ENCODE data around the gene CLASRP. TPM values are rescaled to one million over a fixed set of nuclear protein-coding genes. Genes with fewer than 3 reads are reported as not detected.

Gene CLASRP
- total RNA-seq, 1 donor from 2014 or later = 83.7 TPM

DNA sequence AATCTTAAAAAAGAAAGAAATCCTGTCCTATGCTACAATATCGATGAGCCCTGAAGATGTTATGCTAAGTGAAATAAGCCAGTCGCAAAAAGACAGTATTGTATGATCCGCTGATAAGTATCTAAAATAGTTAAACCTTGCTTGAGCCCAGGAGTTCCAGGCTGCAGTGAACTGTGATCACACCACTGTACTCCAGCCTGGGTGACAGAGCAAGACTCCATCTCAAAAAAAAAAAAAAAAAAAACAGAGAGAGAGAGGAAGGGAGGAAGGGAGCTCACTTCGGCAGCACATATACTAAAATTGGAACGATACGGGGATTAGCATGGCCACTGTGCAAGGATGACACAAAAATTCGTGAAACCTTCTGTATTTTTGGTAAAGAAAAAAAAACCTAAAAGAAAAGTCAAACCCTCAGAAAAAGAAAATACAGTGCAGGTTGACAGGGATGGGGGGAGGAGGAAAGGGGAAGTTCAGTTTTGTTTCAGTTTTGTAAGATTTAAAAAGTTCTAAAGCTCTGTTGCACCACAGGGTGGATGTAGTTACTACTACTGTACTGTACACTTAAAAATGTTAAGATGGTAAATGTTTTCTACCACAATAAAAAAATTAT is 8.4 kb downstream of the CLASRP start:
- Histone ChIP-seq H3K4me3 (no peak overlapping the region), H3K36me3 (peaks cover 47% of the 10 kb centered on the region), H3K4me1 (peaks cover 8% of the 10 kb centered on the region), H3K27ac (no peak overlapping the region), H3K27me3 (no peaks in the 10 kb centered on the region), H3K9me3 (no peaks in the 10 kb centered on the region)
- DNase-seq = no peak
- ATAC-seq = peak; percentile 59
- intact Hi-C loops (cut with DNase I) = no loop called here
- TF ChIP-seq, protein P1, sequence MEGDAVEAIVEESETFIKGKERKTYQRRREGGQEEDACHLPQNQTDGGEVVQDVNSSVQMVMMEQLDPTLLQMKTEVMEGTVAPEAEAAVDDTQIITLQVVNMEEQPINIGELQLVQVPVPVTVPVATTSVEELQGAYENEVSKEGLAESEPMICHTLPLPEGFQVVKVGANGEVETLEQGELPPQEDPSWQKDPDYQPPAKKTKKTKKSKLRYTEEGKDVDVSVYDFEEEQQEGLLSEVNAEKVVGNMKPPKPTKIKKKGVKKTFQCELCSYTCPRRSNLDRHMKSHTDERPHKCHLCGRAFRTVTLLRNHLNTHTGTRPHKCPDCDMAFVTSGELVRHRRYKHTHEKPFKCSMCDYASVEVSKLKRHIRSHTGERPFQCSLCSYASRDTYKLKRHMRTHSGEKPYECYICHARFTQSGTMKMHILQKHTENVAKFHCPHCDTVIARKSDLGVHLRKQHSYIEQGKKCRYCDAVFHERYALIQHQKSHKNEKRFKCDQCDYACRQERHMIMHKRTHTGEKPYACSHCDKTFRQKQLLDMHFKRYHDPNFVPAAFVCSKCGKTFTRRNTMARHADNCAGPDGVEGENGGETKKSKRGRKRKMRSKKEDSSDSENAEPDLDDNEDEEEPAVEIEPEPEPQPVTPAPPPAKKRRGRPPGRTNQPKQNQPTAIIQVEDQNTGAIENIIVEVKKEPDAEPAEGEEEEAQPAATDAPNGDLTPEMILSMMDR (IDR thresholded peaks at IDR 0.05) = no peak

DNA sequence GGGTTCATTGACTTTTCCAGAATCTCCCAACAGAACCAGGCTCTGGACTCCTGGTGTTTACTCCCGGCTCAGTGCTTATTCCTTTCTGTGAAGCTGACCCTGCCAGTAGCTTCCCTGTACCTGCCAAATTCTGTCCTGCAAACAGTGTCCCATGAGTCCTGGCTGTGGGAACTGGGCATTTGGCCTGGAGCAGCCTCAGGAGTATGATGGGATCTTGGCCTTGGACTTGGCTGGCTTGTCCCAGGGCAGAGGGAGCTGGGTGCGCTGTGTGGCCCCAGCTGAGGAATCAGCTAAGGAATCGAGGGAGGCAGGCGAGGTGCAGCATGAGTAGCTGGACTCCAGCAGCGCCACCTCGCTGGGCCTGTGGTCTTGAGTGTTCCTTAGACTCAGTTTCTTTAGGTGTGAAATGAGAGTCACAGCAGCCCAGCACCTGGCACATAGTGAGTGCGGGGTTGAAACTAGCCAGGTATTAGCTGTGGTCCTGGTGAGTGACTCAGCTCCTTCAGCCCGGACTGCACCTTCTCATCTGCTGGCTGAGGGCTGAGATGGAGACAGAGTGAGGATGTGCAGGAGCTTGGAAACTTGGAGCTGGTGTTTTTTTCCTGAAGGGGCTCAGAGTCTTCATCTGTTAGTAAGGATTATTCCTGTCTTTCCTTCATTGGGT is 10.4 kb downstream of the CLASRP start:
- Histone ChIP-seq H3K4me3 (no peak overlapping the region), H3K27me3 (no peaks in the 10 kb centered on the region), H3K27ac (no peak overlapping the region), H3K9me3 (no peaks in the 10 kb centered on the region), H3K36me3 (peaks cover 51% of the 10 kb centered on the region), H3K4me1 (peaks cover 8% of the 10 kb centered on the region)
- TF ChIP-seq, protein P1 (IDR thresholded peaks at IDR 0.05) = no peak
- ATAC-seq (no peak), DNase-seq (no peak)
- intact Hi-C loops (cut with DNase I) = no loop called here

DNA sequence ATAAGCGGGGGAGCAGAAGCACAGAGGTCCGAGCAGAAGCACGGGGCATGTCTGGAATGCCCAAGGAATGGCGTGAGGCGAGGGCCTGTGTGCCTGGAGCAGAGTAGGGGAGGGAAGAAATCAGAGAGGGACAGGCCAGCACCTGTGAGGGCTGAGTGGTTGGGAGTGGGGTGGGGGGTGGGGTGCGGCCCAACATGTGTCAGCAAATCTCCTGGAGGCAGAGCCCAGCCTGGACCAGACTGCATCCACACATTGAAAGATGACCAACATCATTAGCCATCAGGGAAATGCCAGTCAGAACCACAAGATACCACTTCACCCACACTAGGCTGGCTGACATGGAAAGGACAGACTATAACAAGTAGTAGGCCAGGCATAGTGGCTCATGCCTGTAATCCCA is 11.2 kb downstream of the CLASRP start:
- TF ChIP-seq, protein P1 (IDR thresholded peaks at IDR 0.05) = no peak
- ATAC-seq = peak; percentile 21
- intact Hi-C loops (cut with DNase I) = no loop called here
- no peak overlapping the region for H3K4me3 ChIP-seq
- DNase-seq = no peak
- no peak overlapping the region for H3K27ac ChIP-seq
- H3K4me1 ChIP-seq = peaks cover 8% of the 10 kb centered on the region
- peaks cover 51% of the 10 kb centered on the region for H3K36me3 ChIP-seq
- H3K27me3 ChIP-seq = no peaks in the 10 kb centered on the region
- H3K9me3 ChIP-seq = no peaks in the 10 kb centered on the region

DNA sequence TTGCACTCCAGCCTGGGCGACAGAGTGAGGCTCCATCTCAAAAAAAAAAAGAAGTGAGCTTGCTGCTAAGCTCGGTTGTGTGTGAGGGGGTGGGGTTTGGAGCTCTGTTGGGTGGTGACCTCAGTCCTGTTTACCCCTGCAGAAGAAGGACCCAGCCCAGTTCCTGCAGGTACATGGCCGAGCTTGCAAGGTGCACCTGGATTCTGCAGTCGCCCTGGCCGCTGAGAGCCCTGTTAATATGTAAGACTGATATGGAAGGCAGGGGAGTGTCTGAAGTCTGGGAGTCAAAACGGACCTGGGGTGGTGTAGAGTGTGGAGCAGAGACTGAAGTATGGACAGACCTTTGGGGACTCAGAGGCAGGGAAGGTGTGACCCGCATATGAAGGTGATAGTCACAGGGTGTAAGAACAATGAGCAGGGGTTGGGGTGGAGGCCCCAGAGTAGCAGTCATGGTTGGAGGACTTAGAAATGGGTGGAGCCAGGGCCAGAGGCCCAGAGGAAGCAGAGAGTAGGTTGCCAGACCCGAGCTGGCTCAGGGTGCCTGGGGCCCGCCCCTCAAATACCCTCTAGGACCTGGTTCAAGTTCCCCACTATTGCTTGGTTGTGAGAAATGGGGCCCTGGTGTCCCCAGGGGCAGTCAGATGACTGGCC is 13.2 kb downstream of the CLASRP start:
- Histone ChIP-seq H3K4me3 (no peak overlapping the region), H3K27ac (no peak overlapping the region), H3K36me3 (peaks cover 54% of the 10 kb centered on the region), H3K4me1 (peaks cover 7% of the 10 kb centered on the region), H3K9me3 (no peaks in the 10 kb centered on the region), H3K27me3 (no peaks in the 10 kb centered on the region)
- intact Hi-C loops (cut with DNase I) = no loop called here
- TF ChIP-seq, protein P1 (IDR thresholded peaks at IDR 0.05) = no peak
- ATAC-seq (no peak), DNase-seq (no peak)

DNA sequence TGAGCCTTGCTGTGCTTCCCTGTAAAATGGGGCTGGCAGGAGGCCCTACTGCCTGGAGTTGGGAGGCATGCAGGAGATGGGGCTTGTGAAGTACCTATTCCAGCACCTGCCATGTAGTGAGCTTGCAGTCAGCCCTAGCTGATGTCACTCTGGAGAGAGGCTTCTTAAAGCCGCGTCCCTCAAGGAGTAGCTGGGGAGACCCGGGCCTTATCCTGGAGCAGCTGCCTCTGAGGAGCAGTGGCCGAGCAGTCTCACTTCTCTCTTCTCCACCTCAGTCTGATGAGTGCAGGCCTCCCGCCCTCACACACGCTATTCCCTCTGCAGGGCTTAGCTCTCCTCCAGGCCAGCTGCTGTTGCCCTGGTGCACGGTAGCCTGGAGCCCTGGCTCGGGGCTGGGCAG is 18.0 kb downstream of the CLASRP start:
- TF ChIP-seq, protein P1 (IDR thresholded peaks at IDR 0.05) = no peak
- H3K27ac ChIP-seq = no peak overlapping the region
- H3K36me3 ChIP-seq = peaks cover 99% of the 10 kb centered on the region
- H3K4me1 ChIP-seq = no peaks in the 10 kb centered on the region
- H3K9me3 ChIP-seq = no peaks in the 10 kb centered on the region
- intact Hi-C loops (cut with DNase I) = no loop called here
- no peaks in the 10 kb centered on the region for H3K27me3 ChIP-seq
- H3K4me3 ChIP-seq = no peak overlapping the region
- DNase-seq (no peak), ATAC-seq (no peak)

Measured in upper lobe of right lung (tissue), 1 donor.